GM18870 (cell line): ENCODE data around the gene TNFSF13.

Experiments
- ATAC-seq: cut with Tn5 transposase; IDR thresholded peaks from one replicate; pipeline ENCODE4 v1.9.1; 2021; ENCODE audit warnings: moderate library complexity; ENCODE audit not compliant: unreplicated experiment

The TNFSF13 gene

GRCh38 chr17:7558544-7559319, at the start of gene TNFSF13:
TNFSF13 (plus strand) TSS chr17:7558750; CDS start chr17:7559040, 290 bp downstream.
- ATAC-seq = no peak

- ATAC-seq = no peak
Measured at GRCh38 chr17:7508846-7509245, 49.7 kb upstream of the TNFSF13 start.

DNA sequence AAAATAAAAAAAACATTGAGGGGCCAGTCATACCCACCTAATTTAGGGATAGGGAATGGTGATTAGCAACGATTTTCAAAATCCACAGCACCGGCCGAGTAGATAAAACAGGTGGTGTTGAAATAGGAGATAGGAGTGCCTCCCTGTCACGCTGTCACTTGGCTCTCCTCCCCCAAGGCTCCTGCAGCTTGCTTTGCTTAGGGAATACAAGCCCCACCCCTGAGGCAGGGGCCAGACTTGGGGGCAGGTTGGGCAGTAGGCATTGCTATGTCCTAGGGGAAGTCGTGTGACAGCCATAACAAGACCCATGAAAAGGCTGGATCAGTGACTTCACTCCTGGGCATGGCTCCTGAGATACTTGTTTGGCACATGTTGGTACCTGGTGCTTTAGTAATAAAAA, 48.6 kb upstream of the TNFSF13 start:
- ATAC-seq = no peak

- no peak for ATAC-seq
Measured at GRCh38 chr17:7511108-7511507, 47.4 kb upstream of the TNFSF13 start.

GRCh38 chr17:7512105-7512504, 46.4 kb upstream of the TNFSF13 start:
- no peak for ATAC-seq

DNA sequence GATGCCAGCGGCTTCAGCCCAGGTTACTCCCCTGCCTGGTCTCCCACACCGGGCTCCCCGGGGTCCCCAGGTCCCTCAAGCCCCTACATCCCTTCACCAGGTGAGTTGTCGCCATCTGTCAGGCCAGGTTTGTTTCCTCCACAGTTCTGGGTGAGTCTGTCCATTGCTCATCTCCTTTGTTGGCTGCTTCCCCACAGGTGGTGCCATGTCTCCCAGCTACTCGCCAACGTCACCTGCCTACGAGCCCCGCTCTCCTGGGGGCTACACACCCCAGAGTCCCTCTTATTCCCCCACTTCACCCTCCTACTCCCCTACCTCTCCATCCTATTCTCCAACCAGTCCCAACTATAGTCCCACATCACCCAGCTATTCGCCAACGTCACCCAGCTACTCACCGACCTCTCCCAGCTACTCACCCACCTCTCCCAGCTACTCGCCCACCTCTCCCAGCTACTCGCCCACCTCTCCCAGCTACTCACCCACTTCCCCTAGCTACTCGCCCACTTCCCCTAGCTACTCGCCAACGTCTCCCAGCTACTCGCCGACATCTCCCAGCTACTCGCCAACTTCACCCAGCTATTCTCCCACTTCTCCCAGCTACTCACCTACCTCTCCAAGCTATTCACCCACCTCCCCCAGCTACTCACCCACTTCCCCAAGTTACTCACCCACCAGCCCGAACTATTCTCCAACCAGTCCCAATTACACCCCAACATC, 45.6 kb upstream of the TNFSF13 start:
- no peak for ATAC-seq

DNA sequence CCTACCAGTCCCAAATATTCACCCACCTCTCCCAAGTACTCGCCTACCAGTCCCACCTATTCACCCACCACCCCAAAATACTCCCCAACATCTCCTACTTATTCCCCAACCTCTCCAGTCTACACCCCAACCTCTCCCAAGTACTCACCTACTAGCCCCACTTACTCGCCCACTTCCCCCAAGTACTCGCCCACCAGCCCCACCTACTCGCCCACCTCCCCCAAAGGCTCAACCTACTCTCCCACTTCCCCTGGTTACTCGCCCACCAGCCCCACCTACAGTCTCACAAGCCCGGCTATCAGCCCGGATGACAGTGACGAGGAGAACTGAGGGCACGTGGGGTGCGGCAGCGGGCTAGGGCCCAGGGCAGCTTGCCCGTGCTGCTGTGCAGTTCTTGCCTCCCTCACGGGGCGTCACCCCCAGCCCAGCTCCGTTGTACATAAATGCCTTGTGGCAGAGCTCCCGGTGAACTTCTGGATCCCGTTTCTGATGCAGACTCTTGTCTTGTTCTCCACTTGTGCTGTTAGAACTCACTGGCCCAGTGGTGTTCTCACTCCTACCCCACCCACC, 44.6 kb upstream of the TNFSF13 start:
- no peak for ATAC-seq

DNA sequence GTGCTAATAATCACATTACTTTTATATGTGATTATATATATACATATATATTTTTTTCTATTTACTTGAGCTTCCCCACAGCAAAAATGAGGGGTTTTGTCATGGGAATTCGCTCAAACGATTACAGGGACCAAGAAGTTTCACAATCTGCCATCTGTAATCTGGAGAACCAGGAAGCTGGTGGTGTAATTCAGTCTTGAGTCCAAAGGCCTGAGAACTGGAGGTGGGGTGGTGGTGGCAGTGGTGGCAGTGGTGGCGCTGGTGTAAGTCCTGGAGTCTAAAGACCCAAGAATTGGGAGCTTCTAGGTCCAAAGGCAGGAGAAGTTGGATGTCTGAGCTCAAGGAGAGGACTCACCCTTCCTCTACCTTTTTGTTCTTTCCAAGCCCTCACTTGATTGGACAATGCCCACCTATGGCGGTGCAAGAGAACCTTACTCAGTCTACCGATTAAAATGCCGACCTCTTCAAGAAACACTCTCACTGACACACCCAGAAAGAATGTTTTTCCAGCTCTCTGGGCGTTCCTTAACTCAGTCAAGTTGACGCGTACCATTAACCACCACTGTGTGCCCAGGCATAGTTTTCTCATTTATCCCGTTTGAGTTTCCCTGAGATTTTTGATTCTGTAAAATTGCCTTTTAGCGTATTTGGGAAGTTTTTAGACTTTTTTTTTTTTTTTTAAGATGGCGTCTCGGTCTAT, 42.5 kb upstream of the TNFSF13 start:
- ATAC-seq = no peak

GRCh38 chr17:7523033-7523432, 35.5 kb upstream of the TNFSF13 start:
- no peak for ATAC-seq

DNA sequence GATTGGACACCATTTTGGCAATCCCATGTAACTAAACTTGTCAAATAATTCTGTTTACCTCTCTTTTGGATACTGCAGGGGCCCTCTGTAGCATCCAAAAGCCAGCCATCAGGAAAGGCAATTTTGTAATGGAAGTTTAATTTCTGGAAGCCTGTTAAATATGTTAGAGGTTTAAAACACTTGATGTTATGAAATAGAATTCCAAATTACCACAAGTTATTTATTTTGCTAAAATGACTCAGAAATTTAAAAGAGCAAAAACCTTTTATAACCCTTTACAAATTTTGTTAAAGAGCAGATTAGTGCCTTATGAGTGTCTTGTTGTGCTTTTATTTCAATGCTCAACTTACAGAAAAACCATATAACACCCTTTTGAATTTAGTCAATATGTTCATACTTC, 29.7 kb upstream of the TNFSF13 start:
- no peak for ATAC-seq

GRCh38 chr17:7530023-7530900, 28.3 kb upstream of the TNFSF13 start:
- no peak for ATAC-seq

DNA sequence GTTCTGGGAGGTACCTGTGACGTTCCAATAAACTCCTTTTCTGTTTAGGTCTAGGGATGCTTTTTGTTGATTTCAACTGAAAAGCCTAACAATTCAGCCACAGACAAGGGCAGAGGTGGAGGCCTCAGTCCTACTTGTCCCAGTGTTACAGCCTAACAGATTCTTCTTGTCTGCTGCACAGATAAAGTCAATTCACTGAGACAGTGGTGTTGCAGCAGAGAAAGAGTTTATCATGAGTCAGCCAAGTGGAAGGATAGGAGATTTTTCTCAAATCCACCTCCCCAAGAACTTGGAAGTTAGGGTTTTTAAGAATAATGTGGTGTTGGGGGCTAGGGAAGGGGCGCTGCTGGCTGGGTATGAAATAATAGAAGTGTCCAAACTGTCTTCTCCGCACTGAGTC, 20.5 kb upstream of the TNFSF13 start:
- no peak for ATAC-seq

GRCh38 chr17:7538891-7539545, 19.5 kb upstream of the TNFSF13 start:
- ATAC-seq = no peak

GRCh38 chr17:7541074-7541621, 17.4 kb upstream of the TNFSF13 start:
- no peak for ATAC-seq

DNA sequence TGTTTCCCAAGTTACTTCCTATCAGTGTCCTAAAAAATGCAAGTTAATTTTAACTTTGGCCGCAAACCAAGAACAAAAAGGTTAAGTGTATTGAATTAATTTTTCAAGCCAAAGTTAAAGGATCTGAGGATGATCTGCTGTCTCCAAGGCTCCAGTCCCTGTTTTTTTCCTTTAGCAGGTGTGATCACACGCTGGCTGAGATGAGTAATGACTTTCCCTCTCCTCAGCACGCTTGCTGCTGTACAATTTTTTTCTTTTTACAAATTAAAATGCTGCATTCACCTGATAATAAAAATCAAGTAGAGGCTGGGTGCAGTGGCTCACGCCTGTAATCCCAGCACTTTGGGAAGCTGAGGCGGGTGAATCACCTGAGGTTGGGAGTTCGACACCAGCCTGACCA, 13.6 kb upstream of the TNFSF13 start:
- ATAC-seq = no peak

- no peak for ATAC-seq
Measured at GRCh38 chr17:7548585-7549400, 9.8 kb upstream of the TNFSF13 start, which contains the start of gene TNFSF12. TNFSF12 (plus strand) TSS chr17:7549058; CDS start chr17:7549154, 96 bp downstream.

GRCh38 chr17:7549401-7550055, 9.0 kb upstream of the TNFSF13 start:
- ATAC-seq = no peak

GRCh38 chr17:7550344-7550743, 8.2 kb upstream of the TNFSF13 start:
- ATAC-seq = no peak
